GM06990 (cell line): ENCODE results near the gene NCS1.

ENCODE experiments used
- DNase-seq: peaks from one replicate; pipeline ENCODE4 v3.0.0-alpha.2; 2011; ENCODE audit not compliant: insufficient read length; ENCODE audit errors: extremely low read depth
- H3K27me3 ChIP-seq: replicated peaks from 2 replicates; pipeline ENCODE4 v1.6.0; 2011; ENCODE audit warnings: low read length; ENCODE audit not compliant: control insufficient read depth, insufficient read depth
- H3K36me3 ChIP-seq: 2 replicates; pipeline ENCODE4 v1.5.1; 2011; ENCODE audit warnings: low read length; ENCODE audit not compliant: control insufficient read depth, insufficient read depth
- H3K4me3 ChIP-seq: replicated peaks from 2 replicates; pipeline ENCODE4 v1.5.1; 2011; ENCODE audit warnings: low read depth, mild to moderate bottlenecking, control low read depth, low read length
- CTCF ChIP-seq: IDR thresholded peaks from 2 replicates; pipeline ENCODE4 v1.5.1; 2011; ENCODE audit warnings: low read length, control low read depth, mild to moderate bottlenecking, inconsistent platforms; ENCODE audit not compliant: insufficient read depth, poor library complexity, severe bottlenecking

Gene NCS1

GRCh38 chr9:130195638-130196037, 23.4 kb downstream of the NCS1 start:
- Histone ChIP-seq H3K4me3 (no peak overlapping the region), H3K27me3 (no peaks in the 10 kb centered on the region), H3K36me3 (no peaks in the 10 kb centered on the region)
- DNase-seq = no peak
- TF ChIP-seq CTCF = no peak

GRCh38 chr9:130196643-130197042, 24.4 kb downstream of the NCS1 start:
- H3K27me3 ChIP-seq = no peaks in the 10 kb centered on the region
- no peaks in the 10 kb centered on the region for H3K36me3 ChIP-seq
- no peak for TF ChIP-seq CTCF
- no peak for DNase-seq
- H3K4me3 ChIP-seq = no peak overlapping the region

GRCh38 chr9:130197386-130197785, 25.2 kb downstream of the NCS1 start:
- TF ChIP-seq CTCF = no peak
- DNase-seq = no peak
- no peaks in the 10 kb centered on the region for H3K36me3 ChIP-seq
- H3K27me3 ChIP-seq = 0 out of 2 replicates have a peak, but pooled peaks cover 1% of the 10 kb centered on the region
- H3K4me3 ChIP-seq = no peak overlapping the region

GRCh38 chr9:130197888-130198287, 25.7 kb downstream of the NCS1 start:
- TF ChIP-seq CTCF = no peak
- H3K36me3 ChIP-seq = no peaks in the 10 kb centered on the region
- no peak for DNase-seq
- H3K4me3 ChIP-seq = no peak overlapping the region
- 0 out of 2 replicates have a peak, but pooled peaks cover 1% of the 10 kb centered on the region for H3K27me3 ChIP-seq

- no peak for DNase-seq
- TF ChIP-seq CTCF = no peak
- Histone ChIP-seq H3K4me3 (no peak overlapping the region), H3K27me3 (0 out of 2 replicates have a peak, but pooled peaks cover 1% of the 10 kb centered on the region), H3K36me3 (no peaks in the 10 kb centered on the region)
These were observed 26.4 kb downstream of the NCS1 start for GRCh38 chr9:130198501-130199179.
